ENCODE results near the gene NCMAP. TPM values are rescaled to one million over a fixed set of nuclear protein-coding genes. Genes with fewer than 3 reads are reported as not detected.

NCMAP gene
- total RNA-seq, 2 donors from 2014 or later: 0.16 to 0.22 TPM

GRCh38 chr1:24540051-24540905 is 15.6 kb upstream of the NCMAP start:
- no peak for DNase-seq (ENCODE audit: low spot score)
- no peak for TF ChIP-seq CTCF (IDR thresholded peaks at IDR 0.05)
- H3K27ac ChIP-seq: no peak overlapping the region
- H3K9me3 ChIP-seq: no peaks in the 10 kb centered on the region
- H3K4me3 ChIP-seq: no peak overlapping the region
- H3K36me3 ChIP-seq: no peaks in the 10 kb centered on the region
- H3K4me1 ChIP-seq: no peaks in the 10 kb centered on the region
- H3K27me3 ChIP-seq: no peaks in the 10 kb centered on the region

DNA sequence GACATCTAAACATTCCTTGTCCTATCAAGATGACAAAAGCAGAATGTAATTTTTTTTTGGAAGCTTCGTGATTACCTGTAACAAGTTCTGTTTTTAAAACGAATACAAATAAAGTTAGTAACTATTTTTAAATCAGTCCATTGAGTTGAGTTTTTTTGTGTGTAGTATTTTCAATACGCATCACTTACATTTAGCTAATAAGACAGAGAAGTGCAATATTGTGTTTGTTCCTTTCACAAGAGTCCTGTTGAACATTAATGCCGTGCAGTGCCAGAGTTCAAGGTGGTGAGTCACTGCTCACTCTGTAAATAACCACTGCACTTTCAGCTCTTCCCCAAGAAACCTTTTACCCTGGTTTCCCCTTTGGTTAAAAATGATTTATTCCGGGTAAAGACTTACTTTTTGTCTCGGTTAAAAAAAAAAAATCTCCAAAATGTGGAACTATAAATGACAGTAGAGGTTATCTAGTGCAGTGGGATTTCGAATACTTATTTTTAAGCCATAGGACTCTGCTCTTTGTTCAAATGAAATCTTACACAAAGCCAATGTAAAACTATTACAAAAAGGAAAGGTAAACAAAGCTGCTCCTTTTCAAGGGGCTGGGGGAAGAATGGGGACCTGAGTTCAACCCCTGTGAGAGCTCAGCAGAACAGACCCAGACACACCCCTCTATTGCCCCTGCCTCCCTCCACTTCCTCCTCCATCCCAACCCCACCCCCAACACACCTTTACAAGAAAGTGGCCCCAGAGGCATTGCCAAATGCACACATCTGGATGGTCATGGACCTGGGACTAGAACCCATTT is 14.8 kb upstream of the NCMAP start:
- Histone ChIP-seq H3K4me3 (no peak overlapping the region), H3K27me3 (no peaks in the 10 kb centered on the region), H3K36me3 (no peaks in the 10 kb centered on the region), H3K4me1 (no peaks in the 10 kb centered on the region), H3K9me3 (no peaks in the 10 kb centered on the region), H3K27ac (no peak overlapping the region)
- TF ChIP-seq CTCF (IDR thresholded peaks at IDR 0.05): no peak
- no peak for DNase-seq (ENCODE audit: low spot score)

GRCh38 chr1:24541711-24542346 is 14.1 kb upstream of the NCMAP start:
- no peak for DNase-seq (ENCODE audit: low spot score)

GRCh38 chr1:24544239-24544638 is 11.6 kb upstream of the NCMAP start:
- no peaks in the 10 kb centered on the region for H3K9me3 ChIP-seq
- H3K36me3 ChIP-seq: no peaks in the 10 kb centered on the region
- no peaks in the 10 kb centered on the region for H3K4me1 ChIP-seq
- TF ChIP-seq CTCF (IDR thresholded peaks at IDR 0.05): no peak
- H3K27me3 ChIP-seq: no peaks in the 10 kb centered on the region
- no peak for DNase-seq (ENCODE audit: low spot score)
- H3K27ac ChIP-seq: no peak overlapping the region
- H3K4me3 ChIP-seq: no peak overlapping the region

More at GRCh38 chr1:24541711-24542346, 14.1 kb upstream of the NCMAP start:
- no peaks in the 10 kb centered on the region for H3K9me3 ChIP-seq
- peak; percentile 33 to 71 for TF ChIP-seq CTCF (IDR thresholded peaks at IDR 0.05)
- H3K27ac ChIP-seq: no peak overlapping the region
- H3K27me3 ChIP-seq: no peaks in the 10 kb centered on the region
- no peaks in the 10 kb centered on the region for H3K36me3 ChIP-seq
- no peaks in the 10 kb centered on the region for H3K4me1 ChIP-seq
- no peak overlapping the region for H3K4me3 ChIP-seq

GRCh38 chr1:24545662-24546061 is 10.2 kb upstream of the NCMAP start:
- DNase-seq (ENCODE audit: low spot score): no peak
- Histone ChIP-seq H3K27ac (no peak overlapping the region), H3K4me1 (no peaks in the 10 kb centered on the region), H3K36me3 (no peaks in the 10 kb centered on the region), H3K27me3 (no peaks in the 10 kb centered on the region), H3K4me3 (no peak overlapping the region), H3K9me3 (no peaks in the 10 kb centered on the region)
- TF ChIP-seq CTCF (IDR thresholded peaks at IDR 0.05): no peak

Data from right atrium auricular region (tissue), 2 donors.